Measurements from ENCODE around the gene KIF26B.
"Not testable (repeated sequence)": the region's sequence is repeated elsewhere in the genome, so short reads cannot be mapped to it uniquely, and the experiment has no call there.

KIF26B gene

DNA sequence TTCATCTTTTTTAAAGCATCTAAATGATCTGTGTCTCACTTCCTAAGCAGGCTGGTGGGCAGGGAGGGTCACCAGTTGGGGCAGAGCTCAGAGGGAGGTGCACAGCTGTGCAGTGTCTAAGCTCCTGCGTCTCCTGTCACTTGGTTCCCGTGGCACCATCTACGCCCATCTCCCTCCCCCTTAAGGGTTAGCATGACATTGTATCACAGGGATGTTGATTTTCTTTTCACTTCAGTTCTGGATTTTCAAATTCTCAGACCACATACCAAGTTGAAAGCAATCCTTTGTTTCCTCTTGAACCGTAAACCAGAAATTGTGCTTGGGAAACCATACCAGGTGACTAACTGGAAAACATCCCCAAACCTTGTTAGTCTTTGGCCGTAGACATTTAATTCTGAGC, 187.0 kb downstream of the KIF26B start:
- no peak for DNase-seq (ENCODE audit: insufficient read length, low spot score)
- no peak for FAIRE-seq

DNA sequence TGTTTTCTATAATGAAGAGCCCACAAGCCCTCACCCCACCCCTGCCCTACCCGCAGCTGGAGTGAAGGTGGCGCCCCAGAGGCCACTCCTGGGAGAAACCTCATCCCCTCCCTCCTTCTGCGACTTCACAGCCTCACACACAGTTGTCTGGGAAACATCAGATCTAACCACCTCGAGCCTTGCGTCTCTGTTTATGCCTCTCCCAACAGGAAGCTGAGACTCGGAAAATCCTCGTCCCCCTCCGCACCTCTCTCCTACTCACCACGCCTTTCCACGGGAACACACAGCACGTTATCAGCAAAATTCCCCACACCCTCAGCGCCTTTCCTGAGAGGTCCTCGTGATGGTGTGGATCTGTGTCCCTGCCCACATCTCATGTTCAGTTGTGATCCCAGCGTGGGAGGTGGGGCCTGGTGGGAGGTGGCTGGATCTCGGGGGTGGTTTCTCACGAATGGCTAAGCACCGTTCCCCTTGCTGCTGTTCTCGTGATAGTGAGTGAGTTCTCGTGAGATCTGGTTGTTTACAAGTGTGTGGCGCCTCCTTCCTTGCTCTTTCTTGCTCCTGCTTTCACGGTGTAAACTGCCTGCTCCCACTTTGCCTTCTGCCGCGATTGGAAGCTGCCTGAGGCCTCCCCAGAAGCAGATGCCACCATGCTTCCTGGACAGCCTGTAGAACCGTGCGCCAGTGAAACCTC, 190.6 kb downstream of the KIF26B start:
- FAIRE-seq = no peak

DNA sequence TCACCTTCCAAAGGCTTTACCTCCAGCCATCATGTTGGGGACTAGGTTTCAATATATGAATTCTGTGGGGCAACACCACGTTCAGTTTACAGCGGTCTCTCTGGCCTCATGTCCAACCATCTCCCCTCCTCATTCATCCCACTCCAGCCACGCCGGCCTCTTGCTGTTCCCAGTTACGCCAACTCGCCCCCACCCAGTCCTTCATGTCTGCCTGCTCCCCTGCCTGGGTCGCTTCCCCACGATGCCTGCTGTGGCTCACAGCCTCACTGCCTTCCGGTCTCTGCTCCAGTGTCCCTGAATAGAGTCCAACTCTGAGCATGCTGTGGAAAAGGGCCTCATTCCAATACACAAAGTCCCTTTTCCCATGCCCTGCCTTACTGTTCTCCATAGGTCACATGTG, 193.8 kb downstream of the KIF26B start:
- no peak for FAIRE-seq

More for the DNA sequence above, 190.6 kb downstream of the KIF26B start:
- no peak for DNase-seq (ENCODE audit: insufficient read length, low spot score)

GRCh38 chr1:245353411-245353810, 198.6 kb downstream of the KIF26B start:
- no peak for FAIRE-seq
- DNase-seq (ENCODE audit: insufficient read length, low spot score) = no peak

More for the DNA sequence above, 193.8 kb downstream of the KIF26B start:
- DNase-seq (ENCODE audit: insufficient read length, low spot score) = no peak

DNA sequence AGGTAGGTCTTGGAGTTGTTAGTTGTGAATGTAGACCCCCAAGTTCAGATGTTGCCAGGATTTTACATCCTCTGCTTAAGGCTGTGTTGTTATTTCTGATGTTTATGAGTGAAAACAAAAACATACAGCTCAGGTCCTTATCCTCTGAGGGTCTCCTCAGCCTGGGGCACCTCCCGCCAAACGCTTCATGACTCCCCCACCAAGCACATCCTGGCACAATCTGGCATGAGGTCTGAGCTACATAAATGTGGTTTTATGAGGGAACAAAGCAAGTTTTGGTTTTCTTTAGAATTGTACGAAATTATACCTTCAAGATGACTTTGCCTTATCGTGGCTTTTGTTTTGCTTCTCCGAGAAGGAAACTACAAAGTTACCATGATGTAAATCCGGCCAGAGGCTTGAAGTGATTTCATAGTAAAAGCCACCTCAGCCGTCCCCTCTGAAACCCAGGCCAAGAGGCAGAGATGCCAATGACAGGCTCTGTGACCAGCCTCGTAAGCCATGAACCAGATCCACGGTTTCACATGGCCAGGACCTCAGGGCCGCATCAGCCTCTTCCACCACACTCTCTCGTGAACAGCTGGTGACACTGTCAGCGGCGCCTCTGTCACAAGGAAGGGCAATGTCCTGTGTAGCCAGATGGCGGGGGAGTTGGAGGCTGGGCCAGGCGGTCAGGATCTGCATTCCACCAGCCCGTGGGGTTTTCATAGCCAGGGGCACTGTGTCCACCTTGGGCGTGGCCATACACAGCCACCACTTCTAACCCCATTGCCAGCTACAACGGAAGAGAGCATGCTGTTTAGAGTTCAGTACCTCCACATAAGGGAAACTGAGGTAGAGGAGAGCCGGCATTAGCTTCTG, 199.4 kb downstream of the KIF26B start:
- no peak for FAIRE-seq

GRCh38 chr1:245355851-245356630, 201.3 kb downstream of the KIF26B start:
- FAIRE-seq = not testable (repeated sequence)

More for the DNA sequence above, 199.4 kb downstream of the KIF26B start:
- DNase-seq (ENCODE audit: insufficient read length, low spot score) = no peak

DNA sequence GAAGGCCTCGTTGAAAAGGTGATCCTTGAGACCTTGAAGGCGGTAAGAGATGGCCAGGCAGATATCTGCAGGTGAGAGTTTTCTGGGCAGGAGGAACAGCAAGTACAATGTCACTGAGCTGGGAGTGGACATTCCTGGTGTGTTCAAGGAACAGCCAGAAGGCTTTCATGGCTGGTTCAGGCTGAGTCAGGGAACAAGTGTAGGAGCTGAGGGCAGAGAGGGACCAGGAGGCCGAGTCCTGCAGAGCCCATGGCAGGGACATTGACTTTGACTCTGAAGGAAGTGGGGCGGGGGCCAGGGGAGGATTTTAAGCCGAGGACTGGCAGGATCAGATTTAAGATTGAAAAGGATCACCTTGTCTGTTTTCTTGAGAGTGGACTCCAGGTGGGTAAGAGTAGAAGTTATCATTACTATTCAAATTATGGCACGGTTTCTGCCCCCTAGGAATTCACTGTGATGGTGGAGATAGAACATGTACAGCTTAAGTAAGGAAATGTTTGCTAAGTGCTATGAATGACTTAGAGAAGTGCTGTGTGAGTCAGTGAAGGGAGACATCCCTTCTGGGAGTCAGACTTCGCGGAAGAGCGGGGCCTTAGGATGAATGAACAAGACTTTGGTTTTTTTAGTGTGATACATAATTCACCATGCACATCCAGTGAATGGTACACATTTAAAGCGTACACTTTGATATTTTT, 202.3 kb downstream of the KIF26B start:
- FAIRE-seq (no peak), DNase-seq (ENCODE audit: insufficient read length, low spot score) (no peak)

More at GRCh38 chr1:245355851-245356630, 201.3 kb downstream of the KIF26B start:
- DNase-seq (ENCODE audit: insufficient read length, low spot score) = not testable (repeated sequence)

DNA sequence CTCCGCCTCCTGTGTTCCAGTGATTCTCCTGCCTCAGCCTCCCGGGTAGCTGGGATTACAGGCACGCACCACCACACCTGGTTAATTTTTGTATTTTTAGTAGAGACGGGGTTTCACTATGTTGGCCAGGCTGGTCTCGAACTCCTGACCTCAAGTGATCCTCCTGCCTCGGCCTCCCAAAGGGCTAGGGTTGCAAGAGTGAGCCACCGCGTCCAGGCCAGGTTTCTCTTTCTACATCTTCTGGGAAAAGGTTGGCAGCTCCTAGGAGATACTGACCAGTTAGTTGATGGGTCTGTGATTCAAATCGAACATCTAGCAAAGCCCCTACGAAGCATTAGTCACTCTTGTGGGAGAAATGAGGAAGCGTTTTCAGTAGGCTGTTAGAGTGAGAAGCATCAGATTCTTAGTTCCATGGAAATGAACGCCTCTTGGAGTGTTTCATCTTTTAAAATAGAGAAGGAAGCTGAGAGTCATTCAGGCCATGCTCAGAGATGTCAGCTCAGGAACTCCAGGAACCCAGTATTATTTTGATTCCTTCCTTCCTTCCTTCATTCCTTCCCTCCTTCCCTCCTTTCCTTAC, 204.4 kb downstream of the KIF26B start:
- FAIRE-seq; DNase-seq (ENCODE audit: insufficient read length, low spot score): not testable (repeated sequence)

DNA sequence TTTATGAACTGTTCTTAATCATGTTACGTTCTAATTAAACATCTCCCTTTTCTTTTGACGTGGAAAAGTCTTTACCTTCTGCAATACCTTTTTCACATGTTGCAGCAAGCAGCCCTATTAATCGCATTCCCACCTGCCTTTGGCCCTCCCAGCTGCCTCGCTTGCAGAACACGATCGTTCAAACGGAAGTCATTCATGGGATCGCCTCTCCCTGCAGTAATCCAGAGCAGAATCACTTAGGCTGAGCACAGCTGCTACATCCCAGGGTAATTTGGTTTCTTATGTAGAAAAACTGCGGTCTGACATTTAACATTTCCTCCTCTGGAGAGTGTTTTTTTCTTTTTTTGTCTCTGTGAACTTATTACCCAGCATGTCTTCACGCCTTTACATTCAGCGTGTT, 206.3 kb downstream of the KIF26B start:
- DNase-seq (ENCODE audit: insufficient read length, low spot score) = no peak
- no peak for FAIRE-seq

- DNase-seq (ENCODE audit: insufficient read length, low spot score) (no peak), FAIRE-seq (no peak)
These were observed 207.2 kb downstream of the KIF26B start for GRCh38 chr1:245361951-245362350.

- FAIRE-seq (no peak), DNase-seq (ENCODE audit: insufficient read length, low spot score) (no peak)
These were observed 208.8 kb downstream of the KIF26B start for GRCh38 chr1:245363461-245364200.

DNA sequence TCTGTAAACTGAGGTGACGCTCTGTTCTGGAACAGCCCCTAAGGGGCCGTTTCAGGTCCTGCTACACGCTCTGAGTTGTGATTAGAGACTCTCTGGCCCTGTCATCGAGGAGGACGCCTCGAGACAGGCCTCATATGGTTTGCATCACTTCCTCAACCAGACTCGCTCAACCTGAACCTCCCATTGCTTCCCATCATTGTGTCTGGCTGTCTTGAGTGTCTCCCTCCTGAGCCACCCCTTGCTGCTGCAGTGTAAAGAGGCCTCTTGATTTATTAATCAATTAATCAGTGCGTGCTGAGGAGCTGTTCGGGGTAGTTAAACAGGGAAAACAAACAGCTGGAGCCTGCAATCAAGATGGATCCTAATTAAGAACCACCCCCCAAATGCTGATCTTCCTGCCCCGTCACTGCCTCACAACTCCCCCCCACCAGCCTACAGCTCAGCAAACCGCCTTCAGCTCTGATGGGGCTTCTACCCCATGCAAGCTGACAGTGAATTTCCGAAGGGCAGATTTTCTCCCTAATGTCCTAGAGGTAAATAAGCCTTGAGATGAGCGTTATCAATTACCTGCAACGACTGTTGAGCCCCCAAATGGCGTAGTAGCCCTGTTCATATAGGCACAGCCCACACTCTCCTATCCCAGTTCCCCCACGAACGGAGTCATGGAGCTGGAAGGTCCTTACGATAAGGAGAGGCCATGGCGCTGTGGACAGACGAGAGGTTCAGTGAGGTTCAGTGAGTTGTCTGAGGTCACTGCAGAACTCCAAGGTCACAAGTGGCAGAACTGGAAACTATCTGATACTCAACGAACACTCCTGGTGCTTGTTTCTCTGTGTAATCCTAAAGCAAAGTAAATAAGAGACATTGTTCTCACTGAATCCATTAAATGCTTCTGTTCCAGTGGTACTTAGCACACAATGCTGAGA, 210.6 kb downstream of the KIF26B start:
- no peak for FAIRE-seq
- no peak for DNase-seq (ENCODE audit: insufficient read length, low spot score)

- DNase-seq (ENCODE audit: insufficient read length, low spot score) = no peak
- FAIRE-seq = no peak
These were observed 212.1 kb downstream of the KIF26B start for GRCh38 chr1:245366886-245367285.

DNA sequence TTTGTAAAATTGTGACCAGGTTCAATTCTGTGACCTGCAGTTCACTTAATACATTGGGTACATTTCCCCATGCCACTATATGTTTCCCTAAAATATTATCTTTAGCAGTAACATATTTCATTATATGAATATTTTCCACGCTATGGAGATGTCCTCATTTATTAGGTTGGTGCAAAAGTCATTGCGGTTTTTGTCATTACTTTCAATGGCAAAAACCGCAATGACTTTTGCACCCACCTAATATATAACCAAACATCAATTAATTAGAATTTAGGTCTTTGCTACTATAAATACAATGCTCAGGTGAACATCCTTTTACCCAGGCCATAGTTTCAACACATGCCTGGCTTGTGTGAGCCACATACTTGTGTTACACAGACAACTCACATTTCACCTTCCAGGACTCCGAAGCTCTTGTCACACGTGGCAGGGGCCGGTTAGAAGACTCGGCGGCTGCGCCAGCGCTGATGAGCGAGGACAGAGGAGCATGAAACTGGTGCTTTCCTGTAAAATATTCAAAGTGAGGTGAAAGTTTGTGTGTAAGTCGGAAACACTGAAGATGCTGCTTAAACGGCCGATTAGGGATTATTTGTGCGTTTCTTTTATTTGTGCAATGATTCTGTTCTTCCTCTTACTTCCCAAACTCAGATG, 215.5 kb downstream of the KIF26B start:
- DNase-seq (ENCODE audit: insufficient read length, low spot score) = no peak
- FAIRE-seq = no peak

DNA sequence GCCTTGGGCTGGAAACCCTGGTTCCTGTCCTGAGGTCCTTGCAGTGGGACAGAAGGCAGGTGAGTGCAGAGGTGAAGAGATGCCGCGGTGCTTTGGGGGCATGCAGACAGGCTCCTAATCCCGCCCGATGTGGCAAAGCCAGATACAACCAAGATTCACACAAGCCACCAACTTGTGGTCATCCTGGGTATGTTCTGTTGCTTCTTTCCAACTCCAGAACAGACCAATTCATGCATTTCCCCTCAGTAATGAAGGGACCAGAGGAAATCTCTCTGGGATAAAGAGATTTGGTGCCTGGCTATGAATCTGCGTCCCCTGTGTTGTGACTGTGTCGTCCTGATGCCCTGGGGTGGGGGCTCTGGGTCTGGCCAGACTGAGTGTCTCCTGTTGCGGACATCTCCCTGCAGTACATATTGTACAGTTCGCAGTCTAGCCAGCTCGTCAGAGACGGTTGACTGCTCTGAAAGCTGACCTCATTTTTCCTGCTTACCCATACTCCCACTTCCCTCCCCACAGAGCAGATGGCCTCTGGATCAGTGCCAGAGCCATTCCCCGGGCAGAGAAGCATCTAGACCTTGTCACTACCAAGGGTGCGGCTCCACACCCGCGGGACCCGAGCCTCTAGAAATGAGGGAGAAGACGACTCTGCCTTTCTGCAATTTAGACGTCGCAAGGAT, 216.3 kb downstream of the KIF26B start:
- DNase-seq (ENCODE audit: insufficient read length, low spot score) (no peak), FAIRE-seq (no peak)

- DNase-seq (ENCODE audit: insufficient read length, low spot score) (no peak), FAIRE-seq (no peak)
These were observed 218.3 kb downstream of the KIF26B start for GRCh38 chr1:245373131-245373530.

DNA sequence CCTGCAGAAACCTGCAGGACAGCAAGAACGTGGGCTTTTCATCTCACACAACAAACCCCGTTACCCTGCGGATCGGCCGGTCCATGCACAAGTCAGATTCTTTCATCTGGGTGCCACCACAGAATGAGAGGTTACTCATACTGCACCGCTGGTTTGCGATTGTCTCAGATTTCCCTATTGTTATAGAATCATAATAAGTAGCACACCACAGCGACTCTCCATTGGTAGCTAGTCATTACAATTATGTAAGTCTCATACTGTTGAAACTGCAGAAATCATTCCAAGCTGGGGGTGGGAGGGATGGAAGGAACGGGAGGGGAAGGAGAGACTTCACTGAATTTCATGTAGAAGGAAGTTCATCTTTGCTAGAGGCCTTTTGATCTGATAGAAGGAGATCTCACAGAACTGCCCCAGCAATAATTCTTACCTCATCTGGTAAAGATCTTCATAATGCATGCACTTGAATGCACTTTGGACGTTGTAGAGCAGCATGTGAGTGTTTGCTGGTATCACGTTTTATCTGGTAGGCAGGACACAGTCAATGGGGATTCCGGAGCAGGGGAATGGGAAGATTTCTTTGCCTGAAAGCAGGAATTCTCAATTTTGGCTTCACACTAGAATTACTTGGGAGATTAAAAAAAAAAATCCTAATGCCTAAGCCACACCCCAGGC, 221.1 kb downstream of the KIF26B start:
- DNase-seq (ENCODE audit: insufficient read length, low spot score) (no peak), FAIRE-seq (no peak)

All from GM19239 (cell line).